Stimulated activated naive CD4-positive, alpha-beta T cell treated with Interleukin-2 at 50 U/mL for 16 hours (primary cell): ENCODE measurements around the gene LKAAEAR1.
"Not testable (repeated sequence)": the region's sequence is repeated elsewhere in the genome, so short reads cannot be mapped to it uniquely, and the experiment has no call there.

Source experiments
- DNase-seq: peaks from one replicate; lab custom pipeline; 2025; lab: John Stamatoyannopoulos, UW

LKAAEAR1 gene

DNA sequence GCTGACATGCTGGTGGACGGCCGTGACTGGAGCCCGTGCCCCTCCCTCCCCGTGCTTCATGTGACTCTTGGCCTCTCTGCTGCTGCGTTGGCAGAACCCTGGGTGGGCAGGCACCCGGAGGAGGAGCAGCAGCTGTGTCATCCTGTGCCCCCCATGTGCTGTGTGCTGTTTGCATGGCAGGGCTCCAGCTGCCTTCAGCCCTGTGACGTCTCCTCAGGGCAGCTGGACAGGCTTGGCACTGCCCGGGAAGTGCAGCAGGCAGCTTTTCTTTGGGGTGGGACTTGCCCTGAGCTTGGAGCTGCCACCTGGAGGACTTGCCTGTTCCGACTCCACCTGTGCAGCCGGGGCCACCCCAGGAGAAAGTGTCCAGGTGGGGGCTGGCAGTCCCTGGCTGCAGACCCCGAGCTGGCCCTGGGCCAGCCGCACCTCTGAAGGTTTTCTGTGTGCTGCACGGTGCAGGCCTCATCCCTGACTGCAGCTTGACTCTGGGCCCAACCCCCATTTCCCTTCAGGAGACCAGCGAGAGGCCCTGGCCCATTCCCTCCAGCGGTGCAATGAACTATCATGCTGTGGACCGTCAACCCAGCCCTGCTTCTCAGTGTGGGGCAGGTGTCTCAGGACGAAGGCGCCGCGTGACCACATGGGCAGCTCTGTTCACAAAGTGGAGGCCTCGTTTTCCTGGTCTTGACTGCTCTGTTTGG lies 15.0 kb upstream of the LKAAEAR1 start:
- no peak for DNase-seq

GRCh38 chr20:64098471-64099013 lies 14.3 kb upstream of the LKAAEAR1 start:
- DNase-seq: no peak

- DNase-seq: no peak
Measured at GRCh38 chr20:64096535-64096934, 12.3 kb upstream of the LKAAEAR1 start.

DNA sequence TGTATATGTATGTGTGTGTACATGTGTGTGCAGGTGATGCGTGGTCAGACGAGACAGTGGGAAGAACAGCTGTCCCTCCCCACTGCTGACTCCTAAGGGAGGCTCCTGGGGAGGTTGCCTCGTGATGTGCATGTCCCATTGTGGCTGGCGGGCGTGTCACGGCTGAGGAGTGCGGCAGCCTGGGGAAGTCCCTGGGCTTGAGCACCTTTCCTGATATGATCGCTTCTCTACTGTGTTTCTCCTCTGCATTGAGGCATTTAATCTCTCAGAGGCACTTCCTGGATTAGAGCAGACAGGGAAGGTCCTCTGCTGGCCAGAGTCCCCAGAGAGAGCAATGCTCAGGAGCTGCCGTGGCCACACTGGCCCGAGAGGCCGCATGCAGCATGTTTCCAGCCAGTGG lies 11.7 kb upstream of the LKAAEAR1 start:
- no peak for DNase-seq

DNA sequence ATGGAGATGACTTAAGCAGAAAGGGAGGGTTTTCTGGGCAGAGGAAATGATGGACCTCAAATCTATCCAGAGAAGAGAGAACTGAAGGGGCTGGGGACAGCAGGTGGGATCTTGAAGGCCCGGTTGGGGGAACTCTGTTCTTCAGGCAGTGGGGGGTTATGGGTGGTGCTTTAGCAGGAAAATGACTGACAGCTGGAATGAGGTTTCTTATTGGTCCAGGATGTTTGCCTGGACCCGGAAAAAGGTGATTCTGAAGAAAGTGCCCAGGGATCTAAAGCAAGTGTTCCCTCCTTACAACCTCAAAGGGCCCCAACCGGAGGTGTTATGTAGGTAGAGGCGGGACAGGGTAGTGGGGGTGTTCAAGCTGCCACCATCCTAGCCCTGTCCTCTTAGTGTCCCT lies 11.3 kb upstream of the LKAAEAR1 start:
- DNase-seq: no peak

GRCh38 chr20:64093013-64093503 lies 8.9 kb upstream of the LKAAEAR1 start:
- no peak for DNase-seq

DNA sequence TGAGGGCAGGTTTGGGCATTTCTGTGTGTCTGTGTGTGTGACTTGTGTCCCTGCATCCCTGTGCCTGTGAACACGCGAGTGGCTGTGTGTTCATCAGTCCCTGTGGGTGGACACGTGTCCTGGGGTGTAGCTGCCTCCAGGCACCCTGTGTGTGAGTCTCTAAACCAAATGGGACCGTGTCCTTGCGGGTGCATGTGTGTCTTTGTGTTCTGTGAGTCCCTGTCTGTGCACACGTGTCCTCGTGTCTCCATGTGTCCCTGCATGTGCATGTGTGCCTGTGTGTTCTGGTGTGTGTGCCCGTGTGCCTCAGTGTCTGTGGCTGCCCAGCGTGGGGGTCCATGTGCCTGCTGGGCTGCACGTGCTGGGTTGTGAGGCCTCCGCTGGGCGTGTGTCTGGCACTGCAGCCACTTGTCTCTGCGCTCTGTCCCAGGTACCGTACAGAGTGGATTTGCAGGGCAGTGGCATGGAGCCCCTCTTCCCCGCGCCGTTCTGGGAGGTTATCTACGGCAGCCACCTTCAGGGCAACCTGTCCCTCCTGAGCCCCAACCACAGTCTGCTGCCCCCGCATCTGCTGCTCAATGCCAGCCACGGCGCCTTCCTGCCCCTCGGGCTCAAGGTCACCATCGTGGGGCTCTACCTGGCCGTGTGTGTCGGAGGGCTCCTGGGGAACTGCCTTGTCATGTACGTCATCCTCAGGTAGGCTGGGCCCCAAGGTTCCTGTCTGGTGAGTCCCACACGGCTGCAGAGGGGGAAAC lies 8.2 kb upstream of the LKAAEAR1 start:
- DNase-seq: no peak

- no peak for DNase-seq
Measured at GRCh38 chr20:64091770-64092169, 7.6 kb upstream of the LKAAEAR1 start.

DNA sequence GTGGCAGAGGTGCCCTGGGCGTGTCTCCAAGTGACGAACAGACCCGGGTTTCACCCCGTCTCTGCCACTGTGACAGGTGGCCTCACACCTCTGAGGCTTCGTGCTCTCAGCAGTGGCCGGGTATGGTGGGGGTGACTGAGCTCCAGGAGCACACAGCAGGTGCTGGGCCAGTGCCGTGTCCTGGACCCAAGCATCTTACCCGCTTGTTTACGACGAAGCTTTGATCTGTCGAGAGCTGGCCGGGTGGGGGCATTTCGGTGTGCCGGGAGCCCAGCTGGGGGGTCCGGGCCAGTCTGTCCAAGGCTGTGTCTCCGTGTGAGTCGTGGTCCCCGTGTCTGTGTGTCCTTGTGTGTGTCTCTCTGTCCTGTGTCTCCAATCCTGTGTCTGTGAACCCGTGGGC lies 7.1 kb upstream of the LKAAEAR1 start:
- no peak for DNase-seq

GRCh38 chr20:64090165-64090564 lies 6.0 kb upstream of the LKAAEAR1 start:
- DNase-seq: no peak

DNA sequence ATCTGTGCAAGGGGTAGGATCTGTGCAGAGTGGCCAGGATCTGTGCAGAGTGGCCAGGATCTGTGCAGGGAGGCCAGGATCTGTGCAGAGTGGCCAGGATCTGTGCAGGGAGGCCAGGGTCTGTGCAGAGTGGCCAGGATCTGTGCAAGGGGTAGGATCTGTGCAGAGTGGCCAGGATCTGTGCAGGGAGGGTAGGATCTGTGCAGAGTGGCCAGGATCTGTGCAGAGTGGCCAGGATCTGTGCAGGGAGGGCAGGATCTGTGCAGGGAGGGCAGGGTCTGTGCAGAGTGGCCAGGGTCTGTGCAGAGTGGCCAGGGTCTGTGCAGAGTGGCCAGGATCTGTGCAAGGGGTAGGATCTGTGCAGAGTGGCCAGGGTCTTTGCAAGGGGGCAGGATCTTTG lies 4.4 kb upstream of the LKAAEAR1 start:
- DNase-seq: not testable (repeated sequence)

DNA sequence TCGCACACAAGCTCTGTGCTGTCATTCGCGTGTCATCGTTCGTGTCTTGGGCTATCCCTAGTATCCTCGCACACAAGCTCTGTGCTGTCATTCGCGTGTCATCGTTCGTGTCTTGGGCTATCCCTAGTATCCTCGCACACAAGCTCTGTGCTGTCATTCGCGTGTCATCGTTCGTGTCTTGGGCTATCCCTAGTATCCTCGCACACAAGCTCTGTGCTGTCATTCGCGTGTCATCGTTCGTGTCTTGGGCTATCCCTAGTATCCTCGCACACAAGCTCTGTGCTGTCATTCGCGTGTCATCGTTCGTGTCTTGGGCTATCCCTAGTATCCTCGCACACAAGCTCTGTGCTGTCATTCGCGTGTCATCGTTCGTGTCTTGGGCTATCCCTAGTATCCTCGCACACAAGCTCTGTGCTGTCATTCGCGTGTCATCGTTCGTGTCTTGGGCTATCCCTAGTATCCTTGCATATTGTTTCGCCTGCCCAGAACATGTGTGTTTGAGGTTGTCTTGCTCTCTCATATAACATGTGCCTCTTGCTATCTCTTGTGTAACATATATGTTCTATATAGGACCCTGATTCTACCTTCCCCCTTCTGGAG lies 3.1 kb upstream of the LKAAEAR1 start:
- DNase-seq: not testable (repeated sequence)

DNA sequence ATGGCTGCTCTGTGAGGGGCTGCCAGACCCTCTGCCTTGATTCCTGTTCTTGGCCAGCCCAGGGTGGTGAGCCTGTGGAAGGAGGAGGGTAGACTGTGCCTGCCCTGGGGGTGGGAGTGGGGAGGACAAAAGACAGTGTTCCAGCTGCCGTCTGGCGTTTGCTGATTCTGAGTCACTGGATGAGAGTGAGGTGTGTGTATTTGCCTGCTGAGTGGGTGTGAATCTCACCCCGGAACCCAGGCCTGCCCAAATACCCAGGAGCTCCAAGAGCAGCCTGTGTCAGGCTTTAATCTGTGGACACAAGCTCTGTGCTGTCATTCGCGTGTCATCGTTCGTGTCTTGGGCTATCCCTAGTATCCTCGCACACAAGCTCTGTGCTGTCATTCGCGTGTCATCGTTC lies 2.6 kb upstream of the LKAAEAR1 start:
- DNase-seq: no peak

DNA sequence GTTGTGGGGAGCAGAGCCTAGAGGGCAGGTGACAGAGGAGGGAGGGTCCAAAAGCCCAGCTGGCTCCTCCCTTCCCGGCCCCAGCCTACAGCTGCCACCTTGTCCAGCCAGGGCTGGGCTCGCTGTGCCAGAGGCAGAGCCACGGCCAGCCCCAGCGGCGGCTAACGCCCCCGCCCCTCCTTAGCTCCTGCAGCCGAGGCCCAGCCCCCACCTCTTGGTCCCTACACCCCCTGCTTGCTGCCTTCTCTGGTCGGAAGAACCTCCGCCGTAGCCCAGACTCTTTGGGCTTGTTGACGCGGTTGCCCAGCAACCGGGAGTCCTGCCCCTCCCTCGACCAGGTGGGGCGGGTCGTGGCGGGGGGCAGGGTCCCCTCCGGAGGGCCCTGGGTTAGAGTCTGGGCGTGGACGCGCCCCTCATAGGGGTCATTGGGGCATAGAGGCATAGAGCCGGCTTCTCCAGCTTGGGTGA lies 521 bp upstream of the LKAAEAR1 start:
- DNase-seq: no peak

GRCh38 chr20:64083378-64083803 lies 807 bp downstream of the LKAAEAR1 start:
- DNase-seq: peak; percentile 65

- DNase-seq: no peak
Measured at GRCh38 chr20:64082820-64083377, 1.3 kb downstream of the LKAAEAR1 start.

DNA sequence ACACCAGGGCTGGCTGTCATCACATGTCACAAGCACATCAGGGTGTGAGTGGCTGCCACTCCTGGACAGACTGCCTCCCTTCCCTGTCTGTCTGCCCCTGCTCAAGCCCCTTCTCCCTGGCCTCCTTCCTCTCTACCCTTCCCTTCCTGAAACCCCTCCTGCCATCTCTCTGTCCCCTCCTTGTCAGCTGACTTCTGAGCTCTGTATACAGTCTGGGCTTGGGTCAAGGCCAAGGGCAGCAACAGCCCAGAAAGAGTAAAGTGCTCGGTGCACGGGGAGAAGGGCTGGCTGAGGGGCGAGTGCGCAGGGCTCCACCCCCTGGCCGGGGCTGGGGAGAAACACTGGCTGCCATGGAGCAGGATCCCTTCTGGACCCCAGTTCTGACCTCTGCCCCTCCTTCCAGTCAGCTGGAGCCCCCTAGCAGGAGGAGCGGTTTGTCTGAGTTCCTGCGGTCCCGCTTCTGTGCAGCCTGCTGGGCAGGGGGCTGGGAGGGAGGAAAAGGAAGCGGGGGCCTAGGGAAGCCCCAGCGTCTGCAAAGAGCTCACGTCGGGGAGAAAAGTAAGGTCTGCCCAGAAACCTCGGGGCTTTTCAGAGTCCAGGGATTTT lies 2.0 kb downstream of the LKAAEAR1 start:
- DNase-seq: no peak

DNA sequence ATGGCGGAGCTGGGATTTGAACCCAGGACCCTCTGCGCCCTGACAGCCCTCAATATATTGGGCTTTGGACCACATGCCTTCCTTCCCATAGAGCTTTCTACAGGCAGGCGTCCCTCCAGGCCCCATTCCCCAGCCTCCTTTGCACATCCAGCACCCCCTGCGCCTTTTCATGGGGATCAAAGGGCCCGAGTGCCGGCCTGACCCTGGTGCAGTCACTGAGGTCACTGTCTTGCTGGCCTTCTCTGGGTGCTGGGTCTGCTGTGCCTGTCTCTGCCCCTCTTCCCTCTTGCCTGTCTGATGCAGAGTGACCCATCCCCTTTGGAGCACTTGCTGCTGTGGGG lies 2.6 kb downstream of the LKAAEAR1 start:
- DNase-seq: no peak

DNA sequence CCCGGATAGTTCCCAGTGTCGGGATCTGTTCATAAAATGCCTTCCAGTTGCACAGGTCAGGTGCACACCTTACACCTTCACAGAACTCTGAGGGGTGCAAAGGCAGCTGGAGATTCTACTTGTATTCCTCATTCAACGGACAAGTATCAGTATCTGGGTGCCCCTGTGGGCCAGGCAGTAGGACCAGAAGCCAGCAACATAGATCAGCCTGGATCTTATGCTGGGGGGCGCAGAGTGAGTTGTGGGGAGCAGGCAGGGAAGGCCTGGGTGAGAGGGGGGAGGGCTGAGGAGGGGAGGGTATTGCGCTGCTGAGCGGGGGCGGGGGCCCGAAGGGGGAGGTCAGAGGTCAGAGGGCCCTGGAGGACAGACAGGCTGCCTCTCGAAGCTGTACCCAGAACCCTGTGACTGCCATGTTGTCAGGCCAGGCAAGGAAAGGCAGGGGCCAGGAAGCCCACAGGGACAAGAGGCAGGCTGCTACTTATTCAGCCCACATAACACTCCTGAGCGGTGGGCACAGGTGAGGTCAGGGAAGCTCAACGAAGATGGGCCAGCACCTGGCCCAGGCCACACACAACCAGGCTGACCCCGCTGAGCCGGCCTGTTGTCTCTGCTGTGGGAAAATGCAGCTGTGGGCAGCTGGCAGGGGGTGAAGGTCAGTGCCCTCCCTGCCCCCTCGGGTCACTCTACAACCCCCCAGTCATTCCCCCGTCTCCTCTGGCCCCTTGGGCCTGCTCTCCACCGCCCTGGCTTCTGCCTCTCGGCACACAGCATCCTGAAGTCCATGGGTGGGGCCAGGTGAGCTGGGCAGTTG lies 3.2 kb downstream of the LKAAEAR1 start:
- no peak for DNase-seq

GRCh38 chr20:64080013-64080812 lies 4.0 kb downstream of the LKAAEAR1 start, which contains the start of gene OPRL1:
TSS of gene OPRL1 (plus strand) at chr20:64080082. CDS start at chr20:64092721, 12,639 bp downstream.
- peak; percentile 50 for DNase-seq
